GM18511 (cell line): ENCODE data around the gene PKNOX2.

Experiments
- ATAC-seq: cut with Tn5 transposase; IDR thresholded peaks from one replicate; pipeline ENCODE4 v1.9.1; 2021; ENCODE audit warnings: mild to moderate bottlenecking, moderate library complexity; ENCODE audit not compliant: unreplicated experiment

Gene PKNOX2

GRCh38 chr11:125351033-125351867, 186.7 kb downstream of the PKNOX2 start:
- ATAC-seq, result no peak

DNA sequence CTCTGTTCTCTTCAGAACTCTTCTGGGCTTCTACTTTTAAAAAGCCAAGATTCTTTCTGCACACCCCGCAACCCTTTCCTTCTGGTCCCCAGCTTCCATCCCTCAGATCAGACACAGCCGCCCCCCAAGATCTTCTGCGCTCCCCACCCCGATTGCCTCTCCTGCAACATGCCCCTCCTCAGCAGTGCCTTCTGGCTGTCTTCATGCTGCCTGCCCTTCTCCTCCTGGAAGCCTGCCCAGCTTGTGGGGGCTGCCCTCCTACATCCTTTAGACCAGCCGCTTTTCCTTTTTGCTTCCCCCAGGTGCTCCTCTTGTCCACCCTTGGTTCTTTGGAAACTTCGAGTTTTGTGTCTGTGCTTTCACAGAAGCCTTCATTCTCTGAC, 187.3 kb downstream of the PKNOX2 start:
- no peak for ATAC-seq

DNA sequence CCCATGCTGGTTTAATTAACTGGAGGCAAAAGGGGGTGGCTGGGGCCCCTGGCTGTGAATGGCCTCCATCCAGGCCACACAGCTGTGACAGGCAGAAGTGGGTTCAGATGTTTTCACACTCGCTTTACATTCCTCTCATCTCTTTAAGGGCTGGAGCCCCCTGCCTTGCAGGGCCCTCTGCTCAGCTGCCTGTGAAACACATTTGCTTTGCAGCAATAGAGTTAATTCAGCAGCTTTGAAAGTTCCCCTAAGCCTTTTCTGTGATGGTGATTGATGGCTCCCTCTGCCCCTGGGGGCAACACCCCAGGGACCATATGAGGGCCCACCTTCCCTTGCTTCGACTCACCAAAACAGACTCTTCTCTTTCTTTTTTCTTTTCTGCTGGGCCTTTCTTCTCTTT, 192.2 kb downstream of the PKNOX2 start:
- ATAC-seq, result no peak

DNA sequence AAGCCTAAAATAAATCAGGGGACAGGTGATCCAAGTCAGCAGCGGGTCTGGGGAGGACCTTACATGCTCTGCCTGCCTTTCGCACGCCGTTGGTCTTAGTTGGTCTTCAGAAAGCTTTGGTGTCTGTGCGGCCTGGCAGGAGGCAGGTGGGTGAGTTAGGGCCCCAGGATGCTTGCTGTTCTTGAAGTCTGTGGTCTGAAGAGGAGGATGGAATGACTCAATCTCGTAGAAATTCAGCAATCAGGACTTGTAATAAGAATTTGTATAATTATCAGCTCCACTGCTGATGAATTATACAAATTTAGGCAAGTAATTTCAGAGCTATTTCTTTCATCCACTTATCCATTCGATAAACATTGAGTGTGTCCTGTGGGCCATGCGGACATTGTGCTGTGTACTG, 193.0 kb downstream of the PKNOX2 start:
- no peak for ATAC-seq

DNA sequence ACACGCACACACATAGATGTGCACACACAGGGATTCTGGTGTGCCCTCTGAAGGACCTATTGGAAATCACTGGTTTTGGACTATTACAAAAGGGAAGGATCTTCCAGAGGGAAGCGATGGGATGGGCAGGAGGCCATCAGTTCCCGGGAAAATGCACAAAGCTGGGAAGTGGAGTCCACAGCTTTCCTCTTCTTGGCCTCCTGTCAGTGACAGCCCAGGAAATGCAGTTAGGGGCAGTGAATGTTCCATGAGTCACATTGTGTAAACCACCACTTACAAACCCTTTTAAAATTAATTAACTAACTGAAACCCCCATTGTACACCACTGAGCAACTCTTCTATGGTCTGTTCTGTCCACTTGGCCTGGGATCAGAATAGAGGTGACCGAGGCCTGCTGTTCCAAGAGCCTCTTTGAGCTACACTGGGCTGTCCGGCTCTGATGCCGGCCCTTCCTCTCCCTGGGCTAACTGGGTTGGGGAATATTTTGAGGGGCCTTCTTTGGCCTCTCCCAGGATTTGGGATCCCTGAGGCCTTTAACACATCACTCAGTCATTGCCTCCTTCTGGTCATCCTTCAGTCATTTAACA, 193.8 kb downstream of the PKNOX2 start:
- no peak for ATAC-seq

DNA sequence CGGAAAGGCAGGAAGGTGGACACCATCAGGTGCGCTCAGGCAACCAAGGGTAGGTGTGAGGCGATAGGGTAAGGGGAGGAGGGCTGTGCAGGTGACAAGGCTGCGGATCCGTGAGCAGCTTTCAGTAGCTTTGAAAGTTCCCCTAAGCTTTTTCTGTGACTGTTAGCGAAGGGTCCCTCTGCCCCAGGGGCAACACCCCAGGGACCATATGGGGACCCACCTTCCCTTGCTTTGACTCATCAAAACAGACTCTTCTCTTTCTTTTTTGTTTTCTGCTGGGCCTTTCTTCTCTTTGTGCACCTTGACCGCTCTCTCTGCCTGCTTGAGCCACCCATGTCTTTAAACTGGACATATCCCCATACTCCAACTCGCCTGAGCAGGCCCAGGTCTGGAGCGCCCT, 194.6 kb downstream of the PKNOX2 start:
- no peak for ATAC-seq

- no peak for ATAC-seq
Measured at GRCh38 chr11:125360066-125360465, 195.5 kb downstream of the PKNOX2 start.

GRCh38 chr11:125364121-125364826, 199.7 kb downstream of the PKNOX2 start:
- ATAC-seq, result no peak

GRCh38 chr11:125365196-125365931, 200.8 kb downstream of the PKNOX2 start:
- no peak for ATAC-seq

GRCh38 chr11:125367710-125368109, 203.2 kb downstream of the PKNOX2 start:
- no peak for ATAC-seq

GRCh38 chr11:125368757-125369156, 204.2 kb downstream of the PKNOX2 start:
- ATAC-seq, result no peak

DNA sequence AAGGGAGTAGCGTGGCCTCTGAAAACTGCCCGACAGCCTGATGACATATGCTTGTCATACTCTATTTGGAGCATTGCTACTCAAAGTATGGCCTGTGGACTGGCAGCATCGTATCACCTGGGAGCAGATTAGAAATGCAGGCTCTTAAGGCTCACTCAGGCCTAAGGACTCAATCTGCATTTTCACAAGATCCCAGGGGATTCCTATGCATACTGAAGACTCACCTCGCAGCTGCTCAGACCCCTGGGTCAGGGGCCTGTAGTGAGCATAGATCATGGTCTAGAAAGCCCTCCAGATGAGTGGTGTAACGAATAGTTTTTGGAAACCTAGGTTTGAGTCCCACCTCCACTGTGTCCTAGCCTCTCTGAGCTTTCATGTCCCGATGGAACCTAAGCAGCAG, 205.3 kb downstream of the PKNOX2 start:
- ATAC-seq, result no peak

DNA sequence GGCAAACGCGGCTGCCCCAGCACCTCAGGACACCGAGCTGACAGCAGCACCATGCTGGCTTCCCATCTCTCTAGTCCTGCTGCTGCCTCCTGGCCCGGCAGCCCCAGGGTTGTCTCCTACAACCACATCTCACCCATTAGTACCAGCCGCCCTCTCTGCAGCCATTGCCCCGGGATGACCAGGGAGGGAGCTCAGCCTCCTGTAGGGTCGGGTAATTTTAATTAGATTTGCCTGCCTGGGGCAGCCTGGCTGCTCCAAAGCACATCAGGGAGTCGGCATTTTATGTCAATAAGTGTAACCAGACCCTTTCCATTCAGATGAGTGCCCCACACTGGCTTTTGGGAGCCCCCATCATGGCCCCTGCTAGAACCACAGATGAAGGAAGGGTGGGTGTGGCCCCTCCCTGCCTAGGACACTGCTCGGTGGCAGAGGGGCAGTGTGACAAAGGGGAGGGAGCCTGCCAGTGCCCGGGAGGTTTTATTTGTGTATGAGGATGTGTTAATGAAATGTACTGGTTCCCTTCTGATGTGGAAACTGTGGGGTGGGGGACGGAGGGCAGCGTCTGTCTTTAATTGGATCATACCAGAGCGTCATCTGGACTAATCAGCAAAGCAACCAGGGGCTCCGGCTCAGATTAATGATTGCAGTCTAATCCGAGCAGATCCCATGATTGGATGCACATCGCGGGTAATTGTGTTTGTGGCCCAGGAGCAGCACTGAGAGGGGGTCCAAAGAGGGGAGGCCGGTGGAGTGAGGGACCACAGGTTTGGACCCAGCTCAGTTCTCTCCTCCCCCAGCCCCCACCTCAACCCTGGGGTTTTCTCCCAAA, 206.2 kb downstream of the PKNOX2 start:
- no peak for ATAC-seq

GRCh38 chr11:125371431-125371935, 206.9 kb downstream of the PKNOX2 start:
- no peak for ATAC-seq

DNA sequence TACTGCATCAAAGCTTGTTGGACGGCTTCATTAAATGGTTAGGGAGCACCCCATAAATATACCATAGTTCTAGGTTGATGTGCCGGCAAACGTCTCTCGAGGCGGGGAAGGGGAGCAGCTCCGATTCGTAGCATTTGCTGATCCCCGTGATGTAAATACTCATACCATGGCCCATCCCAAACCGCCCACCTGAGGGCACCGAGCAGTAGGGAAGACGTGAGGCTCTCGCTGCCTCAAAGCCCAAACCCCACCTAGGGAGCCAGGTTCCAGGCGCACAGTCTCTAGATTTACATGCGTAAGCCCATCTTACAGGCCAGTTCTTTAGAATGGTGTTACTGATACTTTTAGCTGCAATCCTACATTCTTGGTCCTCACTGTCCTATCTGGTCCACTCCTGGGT, 207.5 kb downstream of the PKNOX2 start:
- no peak for ATAC-seq

GRCh38 chr11:125372911-125373310, 208.4 kb downstream of the PKNOX2 start:
- ATAC-seq, result no peak

DNA sequence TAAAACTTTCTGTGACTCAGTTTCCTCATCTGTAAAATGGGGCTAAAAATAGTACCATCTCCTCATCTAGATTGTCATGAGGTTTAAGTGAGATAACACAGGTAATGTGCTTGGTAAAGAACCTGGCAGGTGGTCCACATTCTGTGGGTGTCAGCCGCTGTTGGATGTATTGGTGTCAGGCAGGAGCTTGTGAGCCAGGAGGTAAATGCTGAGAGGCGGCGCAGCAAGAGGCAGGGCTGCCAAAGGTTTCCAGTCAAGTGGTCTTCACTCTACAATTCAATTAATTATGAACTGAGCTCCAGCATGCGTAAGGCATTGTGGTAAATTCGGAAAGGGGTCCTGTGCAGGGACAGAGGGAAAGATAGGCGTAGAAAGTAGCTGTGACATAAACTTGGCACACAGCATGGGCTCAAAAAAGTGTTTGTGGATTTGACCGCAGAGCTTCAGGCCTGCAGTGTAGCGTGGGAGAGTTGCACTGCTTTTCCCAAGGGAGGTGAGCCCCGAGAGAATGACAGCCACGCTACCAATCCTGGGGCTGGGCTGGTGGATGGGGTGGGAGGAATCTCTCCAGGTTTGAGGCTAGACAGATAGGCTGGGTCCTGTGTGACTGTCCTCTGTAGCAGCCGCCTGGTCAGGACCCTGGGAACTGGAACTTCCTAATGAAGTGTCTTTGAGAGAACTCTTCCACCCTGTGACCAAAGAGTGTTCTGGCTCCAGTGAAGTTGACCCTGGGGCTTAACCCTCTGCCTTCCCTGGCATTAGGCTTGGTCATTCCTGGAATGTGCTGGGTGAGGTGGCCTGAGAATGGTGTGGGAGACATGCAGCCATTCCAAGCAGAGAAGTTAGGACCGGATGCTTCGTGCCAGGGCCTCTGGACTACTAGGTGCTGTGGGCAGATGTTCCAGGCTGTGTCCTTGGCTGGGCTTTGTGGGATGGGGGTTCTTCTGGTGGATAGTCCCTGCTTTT, 209.2 kb downstream of the PKNOX2 start:
- ATAC-seq, result no peak

DNA sequence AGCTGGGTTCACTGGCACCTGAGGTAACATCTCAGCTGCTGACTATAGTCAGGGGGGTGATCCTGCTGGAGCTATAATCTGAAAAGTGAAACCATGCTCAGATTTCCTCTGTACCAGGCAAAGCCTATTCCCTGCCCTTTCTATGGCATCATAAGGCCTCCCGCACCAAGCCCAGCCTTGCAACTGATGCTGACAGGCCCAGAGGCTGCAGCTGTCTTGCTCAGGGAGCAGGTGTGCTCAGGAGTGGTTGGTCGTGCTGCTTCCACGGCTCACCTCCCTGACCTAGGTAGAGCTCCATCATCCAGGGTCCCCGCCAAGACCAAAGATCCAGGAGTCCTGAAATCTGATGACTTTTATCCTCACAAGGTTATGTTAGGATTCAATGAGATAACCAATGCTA, 209.8 kb downstream of the PKNOX2 start:
- ATAC-seq, result no peak

DNA sequence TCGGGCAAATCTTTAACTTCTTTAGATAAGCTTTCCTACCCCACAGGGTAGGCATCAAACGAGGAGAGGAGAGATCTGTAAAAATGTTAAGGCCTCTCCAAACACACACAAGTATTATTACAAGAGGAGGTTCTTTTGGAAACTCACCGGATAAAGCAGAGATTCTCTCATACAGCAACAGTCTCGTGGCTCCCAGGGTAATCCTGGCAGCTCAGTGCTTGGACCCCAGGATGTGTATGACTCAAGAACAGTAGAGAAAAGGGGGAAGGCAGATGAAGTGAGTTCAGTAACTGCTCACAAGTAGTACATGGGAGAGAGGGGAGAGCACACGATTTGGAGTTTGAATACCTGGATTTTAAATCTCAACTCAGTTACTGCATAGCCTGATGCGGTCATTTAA, 210.6 kb downstream of the PKNOX2 start:
- ATAC-seq, result no peak
